NCI-H748 treated with DMSO at 0.1 percent for 48 hours (cell line): Measurements from ENCODE around the gene C1QTNF12.

Source experiments
- DNase-seq: peaks from one replicate; lab custom pipeline; 2025; lab: John Stamatoyannopoulos, UW

Gene C1QTNF12, protein sequence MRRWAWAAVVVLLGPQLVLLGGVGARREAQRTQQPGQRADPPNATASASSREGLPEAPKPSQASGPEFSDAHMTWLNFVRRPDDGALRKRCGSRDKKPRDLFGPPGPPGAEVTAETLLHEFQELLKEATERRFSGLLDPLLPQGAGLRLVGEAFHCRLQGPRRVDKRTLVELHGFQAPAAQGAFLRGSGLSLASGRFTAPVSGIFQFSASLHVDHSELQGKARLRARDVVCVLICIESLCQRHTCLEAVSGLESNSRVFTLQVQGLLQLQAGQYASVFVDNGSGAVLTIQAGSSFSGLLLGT

DNA sequence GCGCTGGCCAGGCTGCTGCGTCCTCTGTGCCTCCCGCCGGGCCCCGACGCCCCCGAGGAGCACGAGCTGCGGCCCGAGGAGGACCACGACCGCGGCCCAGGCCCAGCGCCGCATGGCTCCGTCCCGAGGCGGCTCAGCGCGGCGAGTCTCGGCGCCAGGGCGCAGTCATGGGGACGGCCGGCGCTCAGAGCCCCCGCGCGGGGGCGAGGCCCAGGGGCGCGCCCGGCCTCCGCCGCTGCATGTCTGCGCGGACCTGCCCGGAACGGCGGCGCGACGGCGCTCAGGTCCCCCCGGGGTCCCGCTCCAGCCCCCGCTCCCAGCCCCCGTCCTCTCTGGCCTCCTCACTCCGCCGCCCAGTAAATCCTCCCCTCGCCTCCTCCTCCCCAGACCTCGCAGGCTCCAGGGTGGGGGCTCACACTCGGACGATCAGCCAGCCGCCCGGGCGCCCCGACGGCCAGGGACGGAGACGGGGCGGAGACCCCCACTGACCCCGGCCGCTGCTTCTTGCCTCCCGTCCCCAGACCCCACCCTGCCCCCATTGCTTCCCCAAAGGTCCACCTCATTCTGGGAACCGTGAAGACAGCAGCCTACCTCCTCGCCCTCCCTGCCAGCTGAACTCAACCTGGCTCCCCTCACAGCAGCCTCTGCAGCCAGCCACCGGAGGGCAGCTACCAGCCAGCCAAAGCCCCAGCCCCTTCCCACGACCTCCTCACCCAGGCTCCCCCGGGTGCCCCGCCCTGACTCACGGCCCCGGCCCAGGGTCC is at the start of gene C1QTNF12:
C1QTNF12 (minus strand) TSS at position 146 of the 764 bp plus-strand sequence; CDS start at position 114, 32 bp downstream.
- DNase-seq = no peak

DNA sequence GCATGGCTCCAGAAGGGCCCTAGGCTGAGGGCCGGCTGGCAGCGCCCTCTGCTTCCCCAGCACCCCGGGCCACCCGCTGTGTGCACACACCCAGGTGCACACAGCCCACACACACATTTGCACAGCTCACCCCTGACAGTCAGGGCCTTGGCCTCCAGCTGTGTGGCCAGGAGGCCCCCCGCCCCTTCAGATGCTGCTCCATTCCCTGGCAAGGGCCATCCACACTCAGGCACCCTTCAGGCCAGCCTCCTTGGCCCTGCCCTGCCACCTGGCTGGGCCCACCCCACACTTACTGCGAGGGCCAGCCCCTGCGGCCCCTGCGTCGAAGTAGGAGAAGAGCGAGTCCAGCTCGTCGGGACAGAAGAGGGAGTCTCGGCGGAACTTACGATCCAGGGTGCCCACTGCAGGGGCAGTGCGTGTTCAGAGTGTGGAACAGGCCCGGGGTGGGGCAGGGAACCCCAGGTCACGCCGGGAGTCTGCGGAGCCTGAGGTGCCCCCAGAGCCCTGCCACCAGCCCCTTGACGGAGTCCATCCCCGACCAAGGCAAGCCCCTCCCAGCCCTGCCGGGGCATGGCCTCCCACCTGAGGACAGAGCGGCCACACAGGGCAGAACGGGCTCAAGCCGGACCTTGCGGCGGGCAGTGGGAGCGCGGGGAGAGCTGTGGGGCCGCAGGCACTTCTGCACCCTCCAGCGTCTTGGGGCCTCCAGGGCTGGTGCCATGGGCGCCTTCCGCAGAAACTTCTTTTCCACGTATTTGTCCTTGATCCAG is 48.8 kb upstream of the C1QTNF12 start:
- no peak for DNase-seq

DNA sequence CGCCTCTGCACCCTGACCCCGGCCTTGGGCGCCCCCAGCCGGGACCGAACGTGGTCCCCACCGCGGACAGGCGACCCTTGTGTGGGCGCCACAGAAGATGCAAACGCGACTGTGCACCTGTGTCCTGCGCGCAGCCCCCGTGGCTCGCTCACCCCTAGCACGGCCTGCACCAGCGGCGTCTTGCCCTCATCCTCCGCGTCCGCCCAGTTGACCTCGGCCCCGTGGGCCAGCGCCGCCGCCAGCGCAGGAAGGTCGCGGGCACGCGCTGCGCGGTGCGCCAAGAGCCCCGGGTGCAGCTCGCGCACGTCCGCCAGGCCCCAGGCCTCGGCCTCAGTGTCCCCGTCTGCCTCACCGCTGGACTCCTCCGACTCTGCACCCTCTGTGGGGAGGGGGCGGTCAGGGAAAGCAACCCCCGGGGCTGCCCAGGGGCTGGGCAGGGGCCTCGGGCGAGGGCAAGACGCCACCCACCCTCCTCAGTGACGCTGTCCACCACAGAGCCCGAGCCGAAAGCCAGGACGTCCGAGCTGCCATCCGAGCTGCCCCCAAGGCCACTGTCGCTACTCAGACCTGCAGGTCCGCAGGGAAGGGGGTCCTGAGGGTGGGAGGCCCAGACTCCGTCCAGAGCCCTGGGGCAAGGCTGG is 47.8 kb upstream of the C1QTNF12 start:
- no peak for DNase-seq

DNA sequence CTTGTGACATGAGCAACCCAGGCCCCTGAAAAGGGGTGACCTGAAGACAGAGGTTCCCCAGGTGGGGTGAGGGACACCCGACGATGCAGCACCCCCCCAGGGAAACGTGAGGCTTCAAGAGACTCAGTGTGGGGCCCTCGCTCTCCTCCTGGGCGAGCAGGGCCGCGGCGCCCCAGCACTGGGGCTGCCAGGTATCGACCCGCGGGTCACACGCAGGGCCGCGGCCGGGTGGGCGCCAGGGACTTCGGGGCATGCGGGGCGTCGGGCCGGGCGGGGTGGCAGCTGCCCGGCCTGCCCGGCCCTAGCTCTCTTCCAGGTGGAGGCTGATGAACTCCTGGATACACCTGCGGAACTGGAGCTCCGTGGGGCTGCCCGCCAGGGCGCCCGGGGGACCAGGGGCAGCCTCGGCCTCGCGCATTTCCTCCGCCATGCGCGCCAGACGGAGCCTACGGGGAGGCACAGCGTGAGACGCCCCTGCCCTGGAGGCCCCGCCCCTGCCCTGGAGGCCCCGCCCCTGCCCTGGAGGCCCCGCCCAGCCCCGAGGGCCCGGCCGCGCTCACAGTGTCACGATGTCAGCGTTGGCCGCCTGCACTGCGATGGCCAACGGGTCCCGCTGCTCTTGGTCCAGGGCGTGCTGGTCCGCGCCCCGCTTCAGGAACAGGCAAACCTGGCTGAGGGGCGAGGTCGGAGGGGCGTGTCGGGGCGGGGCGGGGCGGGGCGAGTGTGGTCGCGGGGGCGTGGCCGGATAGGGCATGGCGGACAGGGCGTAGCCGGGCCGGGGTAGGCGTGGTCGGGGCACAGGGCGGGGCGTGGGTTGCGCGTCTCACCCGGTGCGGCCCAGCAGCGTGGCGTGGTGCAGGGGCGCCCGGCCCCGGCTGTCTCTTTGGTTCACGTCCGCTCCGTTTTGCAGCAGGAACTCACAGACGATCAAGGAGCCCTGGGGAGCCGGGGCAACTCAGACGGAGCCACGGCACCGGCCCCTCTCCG is 47.0 kb upstream of the C1QTNF12 start:
- no peak for DNase-seq

DNA sequence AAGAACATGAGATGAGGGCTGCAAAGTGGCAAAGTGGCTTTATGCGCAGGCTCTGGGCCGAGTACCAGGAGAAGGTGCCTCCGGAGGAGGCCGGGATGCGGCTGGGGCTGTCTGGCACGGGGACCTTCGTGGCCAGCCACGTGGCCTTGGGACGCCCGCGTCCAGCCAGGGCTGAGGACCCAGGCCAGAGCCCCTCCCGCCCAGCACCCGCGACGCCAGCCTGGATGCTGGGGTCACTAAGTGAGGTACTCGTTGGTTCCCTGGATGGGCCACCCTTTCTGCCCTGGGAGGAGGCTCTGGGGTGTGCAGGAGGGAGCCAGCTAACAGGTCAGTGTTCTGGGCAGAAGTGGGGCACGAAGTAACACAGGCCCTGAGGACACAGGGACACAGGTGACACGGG is 46.3 kb upstream of the C1QTNF12 start:
- no peak for DNase-seq

DNA sequence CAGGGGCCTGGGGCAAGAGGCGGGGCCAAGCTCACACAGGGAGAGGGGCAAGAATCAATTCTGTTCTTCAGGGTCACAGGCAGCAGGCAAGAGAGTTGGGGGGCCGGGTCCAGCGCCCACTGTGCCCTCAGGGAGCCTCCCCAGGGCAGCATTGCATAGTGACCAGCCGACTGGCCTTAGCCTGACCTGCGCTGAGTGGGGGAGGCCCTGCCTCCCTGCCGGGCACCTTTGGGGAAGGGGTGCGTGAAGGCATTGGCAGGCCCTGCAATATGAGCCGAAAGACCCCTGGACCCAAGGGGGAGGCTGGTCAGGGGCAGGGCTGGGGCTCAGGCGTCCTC is 45.9 kb upstream of the C1QTNF12 start:
- no peak for DNase-seq

DNA sequence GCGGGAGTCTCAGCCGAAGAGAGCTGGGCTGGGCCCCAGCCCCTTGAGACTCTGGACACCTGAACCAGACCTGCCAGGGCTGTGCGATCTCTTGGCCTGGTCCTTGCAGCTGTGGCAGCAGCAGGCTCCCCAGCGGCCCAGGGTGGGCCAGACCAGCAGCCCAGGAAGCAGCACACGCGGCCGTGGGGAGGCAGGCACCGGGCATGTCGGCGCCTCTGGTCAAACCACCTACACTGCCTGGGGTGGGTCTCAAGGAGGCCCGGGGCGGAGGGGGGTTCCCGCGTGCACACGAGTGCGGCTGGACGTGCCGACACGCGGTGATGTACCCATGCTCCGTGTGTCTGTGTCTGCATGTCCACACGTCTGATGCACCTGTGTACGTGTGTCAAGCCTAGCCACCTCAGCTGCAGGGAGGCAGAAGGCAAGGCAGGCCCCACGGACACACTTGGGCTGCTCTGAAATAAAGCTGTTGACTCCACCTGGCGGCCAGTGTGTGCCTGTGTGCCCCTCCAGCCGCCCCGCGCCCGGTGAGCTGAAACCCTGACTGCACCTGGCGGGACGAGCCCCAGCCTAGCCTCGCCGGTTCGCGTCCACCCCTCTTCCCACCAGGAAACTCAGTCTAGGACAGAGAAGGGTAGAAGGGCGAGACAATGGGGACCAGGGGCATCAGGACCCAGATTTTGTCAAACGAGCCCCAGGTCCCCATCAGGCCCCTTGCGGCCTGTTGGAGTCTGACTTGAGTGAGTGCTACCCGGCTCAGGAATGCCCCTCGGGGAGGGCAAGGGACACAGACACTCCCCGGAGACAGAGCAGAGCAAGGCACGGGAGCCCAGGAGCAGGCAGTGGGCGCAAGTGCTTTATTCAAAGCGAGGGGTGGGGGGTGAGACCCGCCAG is 45.3 kb upstream of the C1QTNF12 start:
- DNase-seq = peak; percentile 52

DNA sequence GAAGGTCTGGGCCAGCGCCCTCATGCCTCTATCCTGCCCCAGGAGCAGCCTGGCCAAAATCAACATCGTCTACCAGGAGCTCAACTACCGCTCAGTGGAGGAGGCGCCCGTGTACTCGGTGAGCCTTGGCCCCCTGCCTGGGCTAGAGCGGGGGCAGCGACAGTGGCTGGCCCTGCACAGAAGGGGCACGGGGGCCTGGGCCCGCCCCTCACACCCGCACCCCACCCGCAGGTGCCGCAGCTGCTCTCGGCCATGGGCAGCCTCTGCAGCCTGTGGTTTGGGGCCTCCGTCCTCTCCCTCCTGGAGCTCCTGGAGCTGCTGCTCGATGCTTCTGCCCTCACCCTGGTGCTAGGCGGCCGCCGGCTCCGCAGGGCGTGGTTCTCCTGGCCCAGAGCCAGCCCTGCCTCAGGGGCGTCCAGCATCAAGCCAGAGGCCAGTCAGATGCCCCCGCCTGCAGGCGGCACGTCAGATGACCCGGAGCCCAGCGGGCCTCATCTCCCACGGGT is 44.6 kb upstream of the C1QTNF12 start:
- DNase-seq = peak; percentile 17

DNA sequence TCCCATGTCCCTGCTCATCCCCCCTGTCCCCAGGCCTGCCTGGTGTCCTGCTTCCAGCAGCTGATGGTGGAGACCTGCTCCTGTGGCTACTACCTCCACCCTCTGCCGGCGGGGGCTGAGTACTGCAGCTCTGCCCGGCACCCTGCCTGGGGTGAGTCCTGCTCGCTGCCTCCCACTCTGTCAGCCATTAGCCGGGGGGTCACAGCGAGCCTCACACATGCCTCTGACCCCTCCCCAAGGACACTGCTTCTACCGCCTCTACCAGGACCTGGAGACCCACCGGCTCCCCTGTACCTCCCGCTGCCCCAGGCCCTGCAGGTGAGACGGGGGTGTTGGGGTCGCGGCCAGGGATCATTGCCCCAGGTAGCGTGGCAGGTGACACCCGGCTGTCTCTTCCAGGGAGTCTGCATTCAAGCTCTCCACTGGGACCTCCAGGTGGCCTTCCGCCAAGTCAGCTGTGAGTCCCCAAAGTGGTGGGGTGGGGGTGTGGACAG is 43.8 kb upstream of the C1QTNF12 start:
- DNase-seq = peak; percentile 7

DNA sequence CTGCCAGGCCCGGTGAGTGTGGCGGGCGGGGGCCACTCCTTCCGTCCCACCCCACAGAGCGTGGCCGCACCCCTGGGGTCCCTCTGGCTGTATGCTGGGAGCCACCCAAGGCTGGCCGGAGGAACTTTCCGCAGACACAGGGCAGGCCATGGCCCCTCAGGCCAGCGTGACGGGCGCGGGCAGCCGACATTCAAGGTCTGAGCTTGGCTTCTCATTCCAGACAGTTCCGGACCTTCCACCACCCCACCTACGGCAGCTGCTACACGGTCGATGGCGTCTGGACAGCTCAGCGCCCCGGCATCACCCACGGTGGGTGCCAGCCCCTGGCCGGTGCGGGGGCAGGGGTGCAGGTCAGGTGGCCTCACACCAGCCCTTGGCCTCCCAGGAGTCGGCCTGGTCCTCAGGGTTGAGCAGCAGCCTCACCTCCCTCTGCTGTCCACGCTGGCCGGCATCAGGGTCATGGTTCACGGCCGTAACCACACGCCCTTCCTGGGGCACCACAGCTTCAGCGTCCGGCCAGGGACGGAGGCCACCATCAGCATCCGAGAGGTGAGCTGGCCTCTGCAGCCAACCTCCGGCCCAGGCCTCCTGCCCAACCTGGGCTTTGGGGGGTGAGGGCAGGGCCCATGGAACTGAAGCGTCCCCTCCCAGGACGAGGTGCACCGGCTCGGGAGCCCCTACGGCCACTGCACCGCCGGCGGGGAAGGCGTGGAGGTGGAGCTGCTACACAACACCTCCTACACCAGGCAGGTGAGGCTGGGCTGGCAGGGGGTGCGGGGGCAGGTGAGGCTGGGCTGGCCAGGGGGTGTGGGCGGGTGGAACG is 41.0 kb upstream of the C1QTNF12 start:
- no peak for DNase-seq

DNA sequence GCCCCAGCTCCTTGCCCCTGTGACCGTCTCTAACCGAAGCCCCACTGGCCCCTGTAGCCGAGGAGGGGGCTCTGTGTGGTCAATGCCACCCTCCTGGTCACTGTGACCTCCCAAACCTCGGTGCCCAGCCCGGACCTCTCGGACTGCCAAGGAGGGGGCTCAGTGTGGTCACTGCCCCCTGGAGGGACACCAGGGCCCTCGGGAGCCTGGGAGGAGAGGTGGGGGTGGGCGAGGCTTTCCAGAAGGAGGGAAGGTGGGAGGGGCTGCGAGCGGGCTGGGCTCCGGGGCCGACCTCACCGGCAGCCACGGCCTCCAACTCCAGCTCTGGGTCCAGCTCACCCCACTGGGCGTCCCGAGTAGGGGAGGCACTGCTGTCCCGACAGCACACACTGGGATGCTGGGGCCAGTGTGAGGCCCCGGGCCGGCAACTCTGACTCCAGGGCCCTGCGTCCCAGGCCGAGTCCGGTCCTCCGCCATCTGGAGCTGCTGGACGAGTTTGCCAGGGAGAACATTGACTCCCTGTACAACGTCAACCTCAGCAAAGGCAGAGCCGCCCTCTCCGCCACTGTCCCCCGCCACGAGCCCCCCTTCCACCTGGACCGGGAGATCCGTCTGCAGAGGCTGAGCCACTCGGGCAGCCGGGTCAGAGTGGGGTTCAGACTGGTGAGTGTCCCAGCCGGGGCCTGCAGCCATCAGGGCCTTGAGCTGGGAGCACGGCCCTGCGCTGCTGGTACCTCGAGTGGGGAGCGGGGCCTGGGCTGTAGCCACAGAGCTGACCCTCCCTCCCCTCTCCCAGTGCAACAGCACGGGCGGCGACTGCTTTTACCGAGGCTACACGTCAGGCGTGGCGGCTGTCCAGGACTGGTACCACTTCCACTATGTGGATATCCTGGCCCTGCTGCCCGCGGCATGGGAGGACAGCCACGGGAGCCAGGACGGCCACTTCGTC is 40.1 kb upstream of the C1QTNF12 start:
- no peak for DNase-seq

DNA sequence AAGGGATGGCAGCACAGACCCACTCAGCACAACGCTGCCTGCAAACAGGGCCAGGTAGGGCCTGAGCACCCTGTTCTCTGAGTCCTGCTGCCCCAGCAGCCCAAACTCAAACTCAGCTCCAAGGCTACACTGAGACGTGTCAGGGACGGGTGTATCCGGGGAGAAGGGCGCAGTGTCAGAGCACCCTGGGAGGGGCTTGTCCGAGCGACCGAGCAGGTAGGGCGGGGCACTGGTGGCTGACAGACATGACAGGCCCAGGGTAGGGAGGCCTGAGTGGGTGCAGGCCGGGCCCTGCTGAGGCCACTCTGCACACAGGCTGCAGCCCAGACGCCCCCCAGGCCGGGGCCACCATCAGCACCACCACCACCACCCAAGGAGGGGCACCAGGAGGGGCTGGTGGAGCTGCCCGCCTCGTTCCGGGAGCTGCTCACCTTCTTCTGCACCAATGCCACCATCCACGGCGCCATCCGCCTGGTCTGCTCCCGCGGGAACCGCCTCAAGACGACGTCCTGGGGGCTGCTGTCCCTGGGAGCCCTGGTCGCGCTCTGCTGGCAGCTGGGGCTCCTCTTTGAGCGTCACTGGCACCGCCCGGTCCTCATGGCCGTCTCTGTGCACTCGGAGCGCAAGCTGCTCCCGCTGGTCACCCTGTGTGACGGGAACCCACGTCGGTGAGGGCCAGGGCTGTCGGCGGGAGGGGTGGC is 39.2 kb upstream of the C1QTNF12 start:
- no peak for DNase-seq

DNA sequence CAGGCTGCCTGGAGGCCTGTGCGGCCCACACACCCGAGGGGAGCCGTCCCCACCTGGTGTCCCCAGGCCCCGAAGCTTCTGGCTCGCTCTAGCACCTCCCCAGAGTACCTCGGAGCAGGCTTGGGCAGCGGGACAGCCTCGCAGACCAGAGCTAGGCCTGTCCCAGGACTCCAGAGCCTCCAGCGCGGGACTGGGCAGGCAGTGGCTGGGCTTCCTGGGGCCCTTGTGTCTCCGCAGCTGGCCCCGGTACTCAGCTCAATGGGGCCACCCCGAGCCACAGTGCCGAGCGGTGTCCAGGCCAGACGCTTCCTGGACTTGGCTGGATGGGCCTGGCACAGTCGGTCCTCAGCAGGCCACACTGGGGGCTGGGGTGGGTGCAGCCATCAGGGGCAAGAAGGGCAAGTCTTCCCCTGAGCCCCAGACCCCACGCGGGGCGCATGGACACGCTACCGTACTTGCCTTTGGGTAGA is 38.6 kb upstream of the C1QTNF12 start:
- DNase-seq = no peak

DNA sequence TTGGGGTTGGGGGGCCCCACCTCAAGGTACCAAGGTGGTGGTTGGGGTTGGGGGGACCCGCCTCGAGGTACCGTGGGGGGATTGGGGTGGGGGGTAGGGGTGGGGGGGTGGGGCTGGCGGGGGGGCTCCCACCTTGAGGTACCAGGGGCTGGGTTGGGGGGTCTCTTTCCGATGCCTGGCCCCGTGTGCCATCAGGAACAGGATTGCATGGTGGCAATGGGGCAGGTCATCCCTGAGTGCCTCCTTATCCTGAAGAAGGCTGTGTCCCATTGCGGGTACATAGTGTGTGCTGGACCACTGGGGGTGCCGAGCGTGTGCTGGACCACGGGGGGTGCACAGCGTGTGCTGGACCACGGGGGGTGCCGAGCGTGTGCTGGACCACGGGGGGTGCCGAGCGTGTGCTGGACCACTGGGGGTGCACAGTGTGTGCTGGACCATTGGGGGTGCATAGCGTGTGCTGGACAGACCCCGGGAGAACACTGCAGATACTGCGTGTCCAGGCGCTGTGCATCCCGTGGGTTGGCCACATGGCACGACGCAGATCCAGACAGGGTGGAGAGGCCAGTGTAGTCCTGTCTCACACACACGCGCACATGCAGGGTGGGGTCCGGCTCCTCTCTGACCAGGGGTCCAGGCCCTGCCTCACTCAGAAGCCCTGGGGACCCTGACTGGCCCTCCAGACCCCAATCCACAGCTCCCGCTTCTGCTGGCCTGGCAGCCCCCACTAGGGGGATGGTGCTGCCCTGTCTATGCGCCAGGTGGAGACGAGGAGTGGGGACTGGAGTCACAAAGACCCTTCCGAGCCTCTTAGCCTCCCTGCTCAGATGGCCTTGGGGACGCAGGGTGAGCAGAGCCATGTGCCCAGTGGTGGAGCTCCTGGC is 37.9 kb upstream of the C1QTNF12 start:
- DNase-seq = no peak

DNA sequence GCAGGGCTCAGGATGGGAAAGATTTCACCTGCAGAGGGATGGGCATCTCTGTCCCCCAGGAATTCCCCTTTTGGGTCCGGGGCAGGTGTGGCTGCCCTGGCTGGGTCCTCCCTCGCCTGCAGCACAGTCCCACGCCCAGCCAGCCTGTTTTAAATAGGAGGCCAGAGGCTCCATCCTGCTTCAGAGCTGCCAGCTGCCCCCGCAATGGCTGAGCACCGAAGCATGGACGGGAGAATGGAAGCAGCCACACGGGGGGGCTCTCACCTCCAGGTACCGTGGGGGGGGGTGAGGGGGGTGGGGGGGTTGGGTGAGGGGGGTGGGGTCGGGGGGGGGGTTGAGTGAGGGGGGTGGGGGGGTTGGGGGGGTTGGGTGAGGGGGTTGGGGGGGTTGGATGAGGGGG is 37.3 kb upstream of the C1QTNF12 start:
- DNase-seq = no peak

DNA sequence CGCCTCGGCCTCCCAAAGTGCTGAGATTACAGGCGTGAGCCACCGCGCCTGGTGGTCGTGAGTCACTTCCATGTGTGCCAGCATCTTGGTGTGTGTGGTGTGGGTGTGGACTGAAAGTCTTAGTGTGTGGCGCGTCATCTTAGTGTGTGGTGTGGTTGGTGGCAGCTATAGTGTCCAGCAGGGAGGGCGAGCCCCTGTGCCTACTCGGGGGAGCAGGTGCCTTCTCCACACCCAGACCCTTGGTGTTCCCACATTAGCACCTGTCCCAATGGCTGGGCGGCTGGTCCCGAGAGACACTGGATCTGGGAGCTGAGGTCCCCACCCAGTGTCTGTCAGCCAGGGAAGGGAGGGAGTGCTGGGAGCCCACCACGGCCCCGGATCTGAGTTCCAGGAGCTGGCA is 36.5 kb upstream of the C1QTNF12 start:
- DNase-seq = no peak
